Measurements from ENCODE around the gene TRAM2. TPM values are rescaled to one million over a fixed set of nuclear protein-coding genes. Genes with fewer than 3 reads are reported as not detected.

TRAM2 gene
- total RNA-seq, 2 experiments from 2014 or later: 7.1 to 7.6 TPM

DNA sequence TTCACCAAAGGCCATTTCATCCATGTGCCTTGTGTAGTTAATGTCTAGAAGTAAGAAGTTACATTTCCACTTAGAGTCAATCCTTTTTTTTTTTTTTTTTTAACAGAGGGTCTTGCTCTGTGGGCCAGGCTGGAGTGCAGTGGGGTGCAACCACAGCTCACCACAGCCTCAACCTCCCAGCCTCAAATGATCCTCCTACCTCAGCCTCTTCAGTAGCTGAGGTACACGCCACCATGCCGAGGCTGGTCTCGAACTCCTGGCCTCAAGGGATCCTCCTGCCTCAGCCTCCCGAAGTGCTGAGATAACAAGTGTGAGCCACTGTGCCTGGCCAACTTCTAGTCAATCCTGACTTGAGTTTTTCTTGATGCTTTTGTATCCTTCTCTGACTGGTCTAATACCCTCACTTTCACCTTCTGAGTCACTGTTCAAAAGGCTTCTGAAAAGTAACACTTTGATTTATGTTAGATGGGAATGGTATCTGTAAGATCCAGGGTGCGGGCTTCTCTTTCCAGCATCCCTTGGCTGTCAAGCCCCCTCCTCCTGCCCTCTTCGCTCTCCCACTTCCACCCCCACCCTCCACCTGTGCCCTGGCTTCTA lies 22.1 kb downstream of the TRAM2 start:
- H3K4me1 ChIP-seq (ENCODE audit: insufficient read depth, low read length): no peaks in the 10 kb centered on the region
- ATAC-seq (ENCODE audit: poor library complexity): no peak
- H3K27me3 ChIP-seq (ENCODE audit: control insufficient read depth in 1 of 2, insufficient read depth in 2 of 2, low read length in 2 of 2): no peaks in the 10 kb centered on the region
- no peaks in the 10 kb centered on the region for H3K9me3 Mint-ChIP-seq
- no peak overlapping the region for H3K4me3 Mint-ChIP-seq
- TF ChIP-seq, protein P1, sequence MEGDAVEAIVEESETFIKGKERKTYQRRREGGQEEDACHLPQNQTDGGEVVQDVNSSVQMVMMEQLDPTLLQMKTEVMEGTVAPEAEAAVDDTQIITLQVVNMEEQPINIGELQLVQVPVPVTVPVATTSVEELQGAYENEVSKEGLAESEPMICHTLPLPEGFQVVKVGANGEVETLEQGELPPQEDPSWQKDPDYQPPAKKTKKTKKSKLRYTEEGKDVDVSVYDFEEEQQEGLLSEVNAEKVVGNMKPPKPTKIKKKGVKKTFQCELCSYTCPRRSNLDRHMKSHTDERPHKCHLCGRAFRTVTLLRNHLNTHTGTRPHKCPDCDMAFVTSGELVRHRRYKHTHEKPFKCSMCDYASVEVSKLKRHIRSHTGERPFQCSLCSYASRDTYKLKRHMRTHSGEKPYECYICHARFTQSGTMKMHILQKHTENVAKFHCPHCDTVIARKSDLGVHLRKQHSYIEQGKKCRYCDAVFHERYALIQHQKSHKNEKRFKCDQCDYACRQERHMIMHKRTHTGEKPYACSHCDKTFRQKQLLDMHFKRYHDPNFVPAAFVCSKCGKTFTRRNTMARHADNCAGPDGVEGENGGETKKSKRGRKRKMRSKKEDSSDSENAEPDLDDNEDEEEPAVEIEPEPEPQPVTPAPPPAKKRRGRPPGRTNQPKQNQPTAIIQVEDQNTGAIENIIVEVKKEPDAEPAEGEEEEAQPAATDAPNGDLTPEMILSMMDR (IDR thresholded peaks at IDR 0.05): no peak
- no peak overlapping the region for H3K27ac Mint-ChIP-seq
- H3K9me3 ChIP-seq (ENCODE audit: control insufficient read depth in 1 of 2, insufficient read depth in 1 of 2, low read length in 2 of 2): no peaks in the 10 kb centered on the region
- no peak overlapping the region for H3K4me3 ChIP-seq (ENCODE audit: low read length)
- ChIA-PET CTCF (no interaction called here), POLR2A (interaction anchor here (0.6 kb wide), 1 partner anchor 8 kb away, joined by 3 read pairs; no protein-coding TSS in a partner anchor)
- no peak overlapping the region for H3K27ac ChIP-seq (ENCODE audit: low read depth in 1 of 2, low read length in 2 of 2)
- intact Hi-C loops (cut with DNase I, micrococcal nuclease): no loop called here
- H3K36me3 Mint-ChIP-seq (ENCODE audit: low read depth): no peaks in the 10 kb centered on the region
- no peaks in the 10 kb centered on the region for H3K36me3 ChIP-seq (ENCODE audit: insufficient read depth, low read length)
- no peak for DNase-seq
- H3K27me3 Mint-ChIP-seq: no peaks in the 10 kb centered on the region
- peaks cover 35% of the 10 kb centered on the region for H3K4me1 Mint-ChIP-seq (ENCODE audit: low read depth)

DNA sequence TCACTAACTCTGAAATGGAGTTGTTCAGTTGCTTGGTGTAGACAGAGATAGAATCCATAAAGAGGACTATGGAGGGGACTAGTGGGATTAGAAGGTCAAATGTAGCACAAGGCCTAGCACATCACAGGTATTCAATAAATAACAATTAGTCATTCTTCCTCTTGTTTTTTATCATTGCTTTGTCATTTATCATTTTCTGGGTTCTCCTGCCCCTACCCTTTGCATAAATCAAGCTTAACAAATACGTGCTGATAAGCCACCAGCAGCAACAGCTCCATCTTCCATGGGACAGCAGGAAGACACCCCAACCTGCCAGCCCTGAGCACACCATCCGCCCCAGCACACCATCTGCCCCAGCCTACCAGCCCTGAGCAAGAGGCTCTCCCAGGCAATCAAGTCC lies 23.1 kb downstream of the TRAM2 start:
- no peaks in the 10 kb centered on the region for H3K36me3 Mint-ChIP-seq (ENCODE audit: low read depth)
- ATAC-seq (ENCODE audit: poor library complexity) (no peak), DNase-seq (no peak)
- CTCF ChIA-PET: no interaction called here
- H3K4me1 Mint-ChIP-seq (ENCODE audit: low read depth): peaks cover 34% of the 10 kb centered on the region
- no peaks in the 10 kb centered on the region for H3K9me3 Mint-ChIP-seq
- H3K27ac Mint-ChIP-seq: no peak overlapping the region
- no peaks in the 10 kb centered on the region for H3K36me3 ChIP-seq (ENCODE audit: insufficient read depth, low read length)
- intact Hi-C loops (cut with DNase I, micrococcal nuclease): no loop called here
- no peaks in the 10 kb centered on the region for H3K4me1 ChIP-seq (ENCODE audit: insufficient read depth, low read length)
- POLR2A ChIA-PET: no interaction called here
- no peak overlapping the region for H3K4me3 Mint-ChIP-seq
- H3K27ac ChIP-seq (ENCODE audit: low read depth in 1 of 2, low read length in 2 of 2): no peak overlapping the region
- H3K9me3 ChIP-seq (ENCODE audit: control insufficient read depth in 1 of 2, insufficient read depth in 1 of 2, low read length in 2 of 2): no peaks in the 10 kb centered on the region
- no peak overlapping the region for H3K4me3 ChIP-seq (ENCODE audit: low read length)
- TF ChIP-seq, protein P1 (IDR thresholded peaks at IDR 0.05): no peak
- H3K27me3 Mint-ChIP-seq: no peaks in the 10 kb centered on the region
- no peaks in the 10 kb centered on the region for H3K27me3 ChIP-seq (ENCODE audit: control insufficient read depth in 1 of 2, insufficient read depth in 2 of 2, low read length in 2 of 2)

DNA sequence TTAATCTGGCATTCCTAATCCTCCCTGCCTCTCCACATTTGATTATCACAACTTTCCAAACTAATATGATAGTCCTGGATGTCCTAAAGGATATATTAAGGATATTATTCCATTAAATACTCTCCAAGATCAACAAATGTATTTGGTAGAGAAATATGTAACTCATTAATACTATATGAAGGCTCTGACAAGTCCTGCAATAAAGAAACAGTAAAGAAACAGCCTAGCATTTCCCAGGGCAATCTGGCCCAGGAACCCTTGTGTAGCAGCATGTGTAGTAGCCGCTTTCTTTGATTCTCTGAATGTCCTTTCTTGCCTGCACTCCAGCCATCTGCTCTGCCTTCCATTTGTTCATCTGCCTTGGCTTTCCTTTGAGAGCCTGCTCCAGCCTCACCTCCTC lies 23.7 kb downstream of the TRAM2 start:
- ChIA-PET CTCF (no interaction called here), POLR2A (no interaction called here)
- Mint-ChIP-seq H3K27ac (no peak overlapping the region), H3K27me3 (no peaks in the 10 kb centered on the region), H3K36me3 (ENCODE audit: low read depth) (no peaks in the 10 kb centered on the region), H3K9me3 (no peaks in the 10 kb centered on the region), H3K4me1 (ENCODE audit: low read depth) (peaks cover 36% of the 10 kb centered on the region), H3K4me3 (no peak overlapping the region)
- intact Hi-C loops (cut with DNase I, micrococcal nuclease): no loop called here
- no peaks in the 10 kb centered on the region for H3K9me3 ChIP-seq (ENCODE audit: control insufficient read depth in 1 of 2, insufficient read depth in 1 of 2, low read length in 2 of 2)
- H3K4me3 ChIP-seq (ENCODE audit: low read length): no peak overlapping the region
- no peaks in the 10 kb centered on the region for H3K27me3 ChIP-seq (ENCODE audit: control insufficient read depth in 1 of 2, insufficient read depth in 2 of 2, low read length in 2 of 2)
- no peak overlapping the region for H3K27ac ChIP-seq (ENCODE audit: low read depth in 1 of 2, low read length in 2 of 2)
- H3K36me3 ChIP-seq (ENCODE audit: insufficient read depth, low read length): no peaks in the 10 kb centered on the region
- ATAC-seq (ENCODE audit: poor library complexity) (no peak), DNase-seq (no peak)
- TF ChIP-seq, protein P1 (IDR thresholded peaks at IDR 0.05): no peak
- no peaks in the 10 kb centered on the region for H3K4me1 ChIP-seq (ENCODE audit: insufficient read depth, low read length)

All from CD4-positive, alpha-beta T cell (primary cell).